GM23338 (cell line): ENCODE measurements around the gene SRSF7. TPM values are rescaled to one million over a fixed set of nuclear protein-coding genes. Genes with fewer than 3 reads are reported as not detected.

Source experiments
- ATAC-seq: fragments of 200-7000 bp; cut with Tn5 transposase; 3 replicates; pipeline ENCODE4 v1.9.1; 2020
- DNase-seq: peaks from one replicate; pipeline ENCODE4 v3.0.0-alpha.2; 2015; ENCODE audit warnings: low spot score
- H2AFZ ChIP-seq: fragments of 200-600 bp; sonication (generic); 2 replicates; pipeline ENCODE4 v1.8.0; 2016; ENCODE audit warnings: antibody characterized with exemption, mild to moderate bottlenecking, moderate library complexity
- H3F3A ChIP-seq: fragments of 200-600 bp; sonication (generic); replicated peaks from 2 replicates; pipeline ENCODE4 v1.8.0; 2017; ENCODE audit warnings: antibody characterized with exemption, mixed run types, low read depth
- H3K27ac ChIP-seq: fragments of 200-600 bp; sonication (generic); 2 replicates; pipeline ENCODE4 v1.6.1; 2016; ENCODE audit warnings: low read depth
- H3K27me3 ChIP-seq: fragments of 200-600 bp; sonication (generic); 2 replicates; pipeline ENCODE4 v1.8.0; 2016; ENCODE audit warnings: mild to moderate bottlenecking, mixed run types, moderate library complexity; ENCODE audit not compliant: insufficient read depth
- H3K36me3 ChIP-seq: fragments of 200-600 bp; sonication (generic); 2 replicates; pipeline ENCODE4 v1.8.0; 2016; ENCODE audit warnings: mild to moderate bottlenecking; ENCODE audit not compliant: insufficient read depth
- H3K4me1 ChIP-seq: fragments of 200-600 bp; sonication (generic); 2 replicates; pipeline ENCODE4 v1.8.0; 2016; ENCODE audit warnings: mild to moderate bottlenecking, moderate library complexity; ENCODE audit not compliant: insufficient read depth
- H3K4me2 ChIP-seq: fragments of 200-600 bp; sonication (generic); 2 replicates; pipeline ENCODE4 v1.7.1; 2017; ENCODE audit warnings: mixed run types
- H3K4me3 ChIP-seq: fragments of 200-600 bp; sonication (generic); 2 replicates; pipeline ENCODE4 v1.6.1; 2016; ENCODE audit warnings: mixed run types
- H3K79me2 ChIP-seq: fragments of 200-600 bp; sonication (generic); replicated peaks from 2 replicates; pipeline ENCODE4 v1.8.0; 2017; ENCODE audit warnings: mild to moderate bottlenecking; ENCODE audit not compliant: insufficient read depth
- H3K9me2 ChIP-seq: fragments of 200-600 bp; sonication (generic); 2 replicates; pipeline ENCODE4 v1.8.0; 2017; ENCODE audit not compliant: insufficient read depth
- H4K20me1 ChIP-seq: fragments of 200-600 bp; sonication (generic); replicated peaks from 2 replicates; pipeline ENCODE4 v1.8.0; 2017; ENCODE audit warnings: mild to moderate bottlenecking; ENCODE audit not compliant: insufficient read depth
- H3K27ac Mint-ChIP-seq: 2 replicates; pipeline ENCODE4 v1.8.0; 2020; ENCODE audit warnings: inconsistent platforms, mild to moderate bottlenecking, moderate library complexity, mixed read lengths
- H3K27me3 Mint-ChIP-seq: 3 replicates; pipeline ENCODE4 v1.8.0; 2022; ENCODE audit warnings: low read depth, mild to moderate bottlenecking, moderate library complexity, mixed read lengths, inconsistent platforms; ENCODE audit not compliant: insufficient read depth, poor library complexity
- H3K36me3 Mint-ChIP-seq: 3 replicates; pipeline ENCODE4 v1.8.0; 2021; ENCODE audit warnings: low read depth, mild to moderate bottlenecking, inconsistent platforms, moderate library complexity, mixed read lengths
- H3K4me1 Mint-ChIP-seq: 3 replicates; pipeline ENCODE4 v1.8.0; 2020; ENCODE audit warnings: mild to moderate bottlenecking, inconsistent platforms, mixed read lengths
- H3K4me3 Mint-ChIP-seq: 3 replicates; pipeline ENCODE4 v1.8.0; 2021; ENCODE audit warnings: moderate library complexity, mild to moderate bottlenecking, inconsistent platforms, mixed read lengths
- H3K9me3 Mint-ChIP-seq: 3 replicates; pipeline ENCODE4 v1.8.0; 2020; ENCODE audit warnings: moderate library complexity, mild to moderate bottlenecking, inconsistent platforms, mixed read lengths
- CREB1 ChIP-seq: fragments of 250-450 bp; sonication (Bioruptor Pico); IDR thresholded peaks from 2 replicates; pipeline ENCODE4 v1.5.0; 2020; ENCODE audit warnings: low read depth, mild to moderate bottlenecking, moderate library complexity
- EZH2 ChIP-seq: fragments of 200-600 bp; sonication (generic); IDR thresholded peaks from one replicate; pipeline ENCODE4 v1.8.0; 2017; ENCODE audit warnings: antibody characterized with exemption, mild to moderate bottlenecking, low read depth; ENCODE audit not compliant: unreplicated experiment
- EZH2phosphoT487 ChIP-seq: fragments of 200-600 bp; sonication (generic); IDR thresholded peaks from one replicate; pipeline ENCODE4 v1.8.1; 2018; ENCODE audit warnings: antibody characterized with exemption; ENCODE audit not compliant: unreplicated experiment
- JUNB ChIP-seq: IDR thresholded peaks from one replicate; pipeline ENCODE4 v1.6.1; 2016; ENCODE audit warnings: antibody characterized with exemption; ENCODE audit not compliant: unreplicated experiment
- NANOG ChIP-seq: IDR thresholded peaks from 2 replicates; pipeline ENCODE4 v1.6.1; 2016; ENCODE audit warnings: antibody characterized with exemption, borderline replicate concordance
- POLR2AphosphoS5 ChIP-seq: IDR thresholded peaks from 2 replicates; pipeline ENCODE4 v1.6.1; 2016; ENCODE audit warnings: antibody characterized with exemption, low read depth
- STAT1 ChIP-seq: IDR thresholded peaks from one replicate; pipeline ENCODE4 v1.6.1; 2016; ENCODE audit warnings: antibody characterized with exemption; ENCODE audit not compliant: unreplicated experiment
- ZNF114 ChIP-seq: fragments of 250-450 bp; sonication (Bioruptor Pico); IDR thresholded peaks from 2 replicates; pipeline ENCODE4 v1.5.0; 2020; ENCODE audit warnings: mild to moderate bottlenecking, moderate library complexity
- ZNF331 ChIP-seq: fragments of 250-450 bp; sonication (Bioruptor Pico); IDR thresholded peaks from 2 replicates; pipeline ENCODE4 v1.5.0; 2020; ENCODE audit warnings: low read depth, mild to moderate bottlenecking, moderate library complexity
- polyA plus RNA-seq: library from polyadenylated mRNA; unstranded; fragments of >200 nt; fragmentation: Nextera tagmentation; extraction: Ambion mirVana; gene quantifications from 2 replicates; pipeline ENCODE4 v1.2.1, GENCODE V29; 2016
- total RNA-seq: library from RNA; depleted of rRNA; stranded (reverse); fragments of >200 nt; shearing (Covaris generic); gene quantifications from 2 replicates; pipeline ENCODE4 v1.2.3, GENCODE V29; 2014
- TF ChIP-seq, protein P1 (sequence below): IDR thresholded peaks from one replicate; pipeline ENCODE4 v1.6.1; 2018; ENCODE audit warnings: antibody characterized with exemption; ENCODE audit not compliant: unreplicated experiment
- TF ChIP-seq, protein P2 (sequence below): fragments of 250-450 bp; sonication (Bioruptor Pico); IDR thresholded peaks from 2 replicates; pipeline ENCODE4 v1.5.0; 2020; ENCODE audit warnings: mild to moderate bottlenecking, moderate library complexity
- TF ChIP-seq, protein P3 (sequence below): IDR thresholded peaks from 2 replicates; pipeline ENCODE4 v1.6.1; 2016; ENCODE audit warnings: antibody characterized with exemption
- TF ChIP-seq, protein P4 (sequence below), 2 experiments: fragments of 200-600 bp in 1 of 2; sonication (generic) in 1 of 2; conservative IDR thresholded peaks; 2 replicates each; pipeline versions ENCODE4 v1.5.1 to v1.6.1; 2016 to 2017; ENCODE audit warnings: antibody characterized with exemption in 2 of 2, low read depth in 2 of 2, mild to moderate bottlenecking in 2 of 2, moderate library complexity in 1 of 2

The SRSF7 gene
- total and polyA plus RNA-seq, 2 experiments from 2014 or later: 251 to 572 TPM

DNA sequence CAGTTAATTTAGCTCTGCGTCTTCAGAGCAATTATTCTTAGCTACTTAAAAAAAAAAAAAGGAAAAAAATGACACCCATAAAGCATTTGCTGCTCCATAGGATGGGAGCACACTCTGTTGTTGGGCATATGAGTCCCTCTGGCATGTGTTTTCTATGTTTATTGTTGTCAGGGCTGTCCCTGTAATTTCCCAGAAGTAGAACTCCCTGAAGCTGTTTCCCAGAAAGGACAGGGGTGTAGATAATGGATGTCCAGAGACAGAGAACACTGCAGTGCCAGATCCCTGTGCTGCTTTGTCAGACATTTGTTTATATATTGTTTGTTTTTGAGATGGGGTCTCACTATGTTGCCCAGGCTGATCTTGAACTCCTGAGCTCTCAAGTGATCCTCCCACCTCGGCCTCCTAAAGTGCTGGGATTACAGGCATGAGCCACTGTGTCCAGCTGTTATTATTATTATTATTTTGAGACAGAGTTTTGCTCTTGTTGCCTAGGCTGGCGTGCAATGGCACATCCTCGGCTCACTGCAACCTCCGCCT, 52.6 kb downstream of the SRSF7 start:
- Histone ChIP-seq H3K27ac (no peak overlapping the region), H3K36me3 (no peaks in the 10 kb centered on the region), H3K4me2 (no peak overlapping the region), H3K4me1 (no peaks in the 10 kb centered on the region), H3K27me3 (no peaks in the 10 kb centered on the region), H2AFZ (no peak overlapping the region), H4K20me1 (no peaks in the 10 kb centered on the region), H3K9me2 (no peaks in the 10 kb centered on the region), H3K79me2 (no peaks in the 10 kb centered on the region), H3K4me3 (no peak overlapping the region), H3F3A (no peaks in the 10 kb centered on the region)
- Mint-ChIP-seq H3K36me3 (no peaks in the 10 kb centered on the region), H3K27ac (no peak overlapping the region), H3K4me1 (peaks cover 3% of the 10 kb centered on the region; the same call in 2 of the 3 replicates), H3K4me3 (no peak overlapping the region), H3K27me3 (peaks cover 2% of the 10 kb centered on the region), H3K9me3 (no peaks in the 10 kb centered on the region)
- ATAC-seq (no peak), DNase-seq (no peak)
- TF ChIP-seq, protein P1, sequence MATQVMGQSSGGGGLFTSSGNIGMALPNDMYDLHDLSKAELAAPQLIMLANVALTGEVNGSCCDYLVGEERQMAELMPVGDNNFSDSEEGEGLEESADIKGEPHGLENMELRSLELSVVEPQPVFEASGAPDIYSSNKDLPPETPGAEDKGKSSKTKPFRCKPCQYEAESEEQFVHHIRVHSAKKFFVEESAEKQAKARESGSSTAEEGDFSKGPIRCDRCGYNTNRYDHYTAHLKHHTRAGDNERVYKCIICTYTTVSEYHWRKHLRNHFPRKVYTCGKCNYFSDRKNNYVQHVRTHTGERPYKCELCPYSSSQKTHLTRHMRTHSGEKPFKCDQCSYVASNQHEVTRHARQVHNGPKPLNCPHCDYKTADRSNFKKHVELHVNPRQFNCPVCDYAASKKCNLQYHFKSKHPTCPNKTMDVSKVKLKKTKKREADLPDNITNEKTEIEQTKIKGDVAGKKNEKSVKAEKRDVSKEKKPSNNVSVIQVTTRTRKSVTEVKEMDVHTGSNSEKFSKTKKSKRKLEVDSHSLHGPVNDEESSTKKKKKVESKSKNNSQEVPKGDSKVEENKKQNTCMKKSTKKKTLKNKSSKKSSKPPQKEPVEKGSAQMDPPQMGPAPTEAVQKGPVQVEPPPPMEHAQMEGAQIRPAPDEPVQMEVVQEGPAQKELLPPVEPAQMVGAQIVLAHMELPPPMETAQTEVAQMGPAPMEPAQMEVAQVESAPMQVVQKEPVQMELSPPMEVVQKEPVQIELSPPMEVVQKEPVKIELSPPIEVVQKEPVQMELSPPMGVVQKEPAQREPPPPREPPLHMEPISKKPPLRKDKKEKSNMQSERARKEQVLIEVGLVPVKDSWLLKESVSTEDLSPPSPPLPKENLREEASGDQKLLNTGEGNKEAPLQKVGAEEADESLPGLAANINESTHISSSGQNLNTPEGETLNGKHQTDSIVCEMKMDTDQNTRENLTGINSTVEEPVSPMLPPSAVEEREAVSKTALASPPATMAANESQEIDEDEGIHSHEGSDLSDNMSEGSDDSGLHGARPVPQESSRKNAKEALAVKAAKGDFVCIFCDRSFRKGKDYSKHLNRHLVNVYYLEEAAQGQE: no peak
- TF ChIP-seq, protein P2, sequence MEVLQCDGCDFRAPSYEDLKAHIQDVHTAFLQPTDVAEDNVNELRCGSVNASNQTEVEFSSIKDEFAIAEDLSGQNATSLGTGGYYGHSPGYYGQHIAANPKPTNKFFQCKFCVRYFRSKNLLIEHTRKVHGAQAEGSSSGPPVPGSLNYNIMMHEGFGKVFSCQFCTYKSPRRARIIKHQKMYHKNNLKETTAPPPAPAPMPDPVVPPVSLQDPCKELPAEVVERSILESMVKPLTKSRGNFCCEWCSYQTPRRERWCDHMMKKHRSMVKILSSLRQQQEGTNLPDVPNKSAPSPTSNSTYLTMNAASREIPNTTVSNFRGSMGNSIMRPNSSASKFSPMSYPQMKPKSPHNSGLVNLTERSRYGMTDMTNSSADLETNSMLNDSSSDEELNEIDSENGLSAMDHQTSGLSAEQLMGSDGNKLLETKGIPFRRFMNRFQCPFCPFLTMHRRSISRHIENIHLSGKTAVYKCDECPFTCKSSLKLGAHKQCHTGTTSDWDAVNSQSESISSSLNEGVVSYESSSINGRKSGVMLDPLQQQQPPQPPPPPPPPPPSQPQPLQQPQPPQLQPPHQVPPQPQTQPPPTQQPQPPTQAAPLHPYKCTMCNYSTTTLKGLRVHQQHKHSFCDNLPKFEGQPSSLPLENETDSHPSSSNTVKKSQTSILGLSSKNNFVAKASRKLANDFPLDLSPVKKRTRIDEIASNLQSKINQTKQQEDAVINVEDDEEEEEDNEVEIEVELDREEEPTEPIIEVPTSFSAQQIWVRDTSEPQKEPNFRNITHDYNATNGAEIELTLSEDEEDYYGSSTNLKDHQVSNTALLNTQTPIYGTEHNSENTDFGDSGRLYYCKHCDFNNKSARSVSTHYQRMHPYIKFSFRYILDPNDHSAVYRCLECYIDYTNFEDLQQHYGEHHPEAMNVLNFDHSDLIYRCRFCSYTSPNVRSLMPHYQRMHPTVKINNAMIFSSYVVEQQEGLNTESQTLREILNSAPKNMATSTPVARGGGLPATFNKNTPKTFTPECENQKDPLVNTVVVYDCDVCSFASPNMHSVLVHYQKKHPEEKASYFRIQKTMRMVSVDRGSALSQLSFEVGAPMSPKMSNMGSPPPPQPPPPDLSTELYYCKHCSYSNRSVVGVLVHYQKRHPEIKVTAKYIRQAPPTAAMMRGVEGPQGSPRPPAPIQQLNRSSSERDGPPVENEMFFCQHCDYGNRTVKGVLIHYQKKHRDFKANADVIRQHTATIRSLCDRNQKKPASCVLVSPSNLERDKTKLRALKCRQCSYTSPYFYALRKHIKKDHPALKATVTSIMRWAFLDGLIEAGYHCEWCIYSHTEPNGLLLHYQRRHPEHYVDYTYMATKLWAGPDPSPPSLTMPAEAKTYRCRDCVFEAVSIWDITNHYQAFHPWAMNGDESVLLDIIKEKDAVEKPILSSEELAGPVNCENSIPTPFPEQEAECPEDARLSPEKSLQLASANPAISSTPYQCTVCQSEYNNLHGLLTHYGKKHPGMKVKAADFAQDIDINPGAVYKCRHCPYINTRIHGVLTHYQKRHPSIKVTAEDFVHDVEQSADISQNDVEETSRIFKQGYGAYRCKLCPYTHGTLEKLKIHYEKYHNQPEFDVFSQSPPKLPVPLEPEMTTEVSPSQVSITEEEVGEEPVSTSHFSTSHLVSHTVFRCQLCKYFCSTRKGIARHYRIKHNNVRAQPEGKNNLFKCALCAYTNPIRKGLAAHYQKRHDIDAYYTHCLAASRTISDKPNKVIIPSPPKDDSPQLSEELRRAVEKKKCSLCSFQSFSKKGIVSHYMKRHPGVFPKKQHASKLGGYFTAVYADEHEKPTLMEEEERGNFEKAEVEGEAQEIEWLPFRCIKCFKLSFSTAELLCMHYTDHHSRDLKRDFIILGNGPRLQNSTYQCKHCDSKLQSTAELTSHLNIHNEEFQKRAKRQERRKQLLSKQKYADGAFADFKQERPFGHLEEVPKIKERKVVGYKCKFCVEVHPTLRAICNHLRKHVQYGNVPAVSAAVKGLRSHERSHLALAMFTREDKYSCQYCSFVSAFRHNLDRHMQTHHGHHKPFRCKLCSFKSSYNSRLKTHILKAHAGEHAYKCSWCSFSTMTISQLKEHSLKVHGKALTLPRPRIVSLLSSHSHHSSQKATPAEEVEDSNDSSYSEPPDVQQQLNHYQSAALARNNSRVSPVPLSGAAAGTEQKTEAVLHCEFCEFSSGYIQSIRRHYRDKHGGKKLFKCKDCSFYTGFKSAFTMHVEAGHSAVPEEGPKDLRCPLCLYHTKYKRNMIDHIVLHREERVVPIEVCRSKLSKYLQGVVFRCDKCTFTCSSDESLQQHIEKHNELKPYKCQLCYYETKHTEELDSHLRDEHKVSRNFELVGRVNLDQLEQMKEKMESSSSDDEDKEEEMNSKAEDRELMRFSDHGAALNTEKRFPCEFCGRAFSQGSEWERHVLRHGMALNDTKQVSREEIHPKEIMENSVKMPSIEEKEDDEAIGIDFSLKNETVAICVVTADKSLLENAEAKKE: no peak
- TF ChIP-seq ZNF114 (CRISPR knock-in tag) (no peak), ZNF331 (CRISPR knock-in tag) (no peak), EZH2phosphoT487 (no peak), POLR2AphosphoS5 (no peak), EZH2 (no peak), NANOG (no peak), STAT1 (no peak), CREB1 (CRISPR knock-in tag) (no peak), JUNB (no peak)
- TF ChIP-seq, protein P3, sequence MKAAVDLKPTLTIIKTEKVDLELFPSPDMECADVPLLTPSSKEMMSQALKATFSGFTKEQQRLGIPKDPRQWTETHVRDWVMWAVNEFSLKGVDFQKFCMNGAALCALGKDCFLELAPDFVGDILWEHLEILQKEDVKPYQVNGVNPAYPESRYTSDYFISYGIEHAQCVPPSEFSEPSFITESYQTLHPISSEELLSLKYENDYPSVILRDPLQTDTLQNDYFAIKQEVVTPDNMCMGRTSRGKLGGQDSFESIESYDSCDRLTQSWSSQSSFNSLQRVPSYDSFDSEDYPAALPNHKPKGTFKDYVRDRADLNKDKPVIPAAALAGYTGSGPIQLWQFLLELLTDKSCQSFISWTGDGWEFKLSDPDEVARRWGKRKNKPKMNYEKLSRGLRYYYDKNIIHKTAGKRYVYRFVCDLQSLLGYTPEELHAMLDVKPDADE: no peak
- TF ChIP-seq, protein P4, sequence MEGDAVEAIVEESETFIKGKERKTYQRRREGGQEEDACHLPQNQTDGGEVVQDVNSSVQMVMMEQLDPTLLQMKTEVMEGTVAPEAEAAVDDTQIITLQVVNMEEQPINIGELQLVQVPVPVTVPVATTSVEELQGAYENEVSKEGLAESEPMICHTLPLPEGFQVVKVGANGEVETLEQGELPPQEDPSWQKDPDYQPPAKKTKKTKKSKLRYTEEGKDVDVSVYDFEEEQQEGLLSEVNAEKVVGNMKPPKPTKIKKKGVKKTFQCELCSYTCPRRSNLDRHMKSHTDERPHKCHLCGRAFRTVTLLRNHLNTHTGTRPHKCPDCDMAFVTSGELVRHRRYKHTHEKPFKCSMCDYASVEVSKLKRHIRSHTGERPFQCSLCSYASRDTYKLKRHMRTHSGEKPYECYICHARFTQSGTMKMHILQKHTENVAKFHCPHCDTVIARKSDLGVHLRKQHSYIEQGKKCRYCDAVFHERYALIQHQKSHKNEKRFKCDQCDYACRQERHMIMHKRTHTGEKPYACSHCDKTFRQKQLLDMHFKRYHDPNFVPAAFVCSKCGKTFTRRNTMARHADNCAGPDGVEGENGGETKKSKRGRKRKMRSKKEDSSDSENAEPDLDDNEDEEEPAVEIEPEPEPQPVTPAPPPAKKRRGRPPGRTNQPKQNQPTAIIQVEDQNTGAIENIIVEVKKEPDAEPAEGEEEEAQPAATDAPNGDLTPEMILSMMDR (conservative IDR thresholded peaks at IDR 0.05; ENCODE audit: low read depth in 2 of 2): no peak
